Trophoblast cell (in vitro differentiated cells and primary cell): ENCODE data around the gene MR1.
A peak's percentile ranks its signal among the peaks of the same experiment; 100 is the strongest.

ENCODE experiments used
- DNase-seq, 2 donors: peaks; one replicate each; pipeline ENCODE4 v3.0.0-alpha.2; 2016
- H2AFZ ChIP-seq: 2 replicates; pipeline ENCODE4 v1.6.1; 2013; ENCODE audit warnings: low read length, moderate library complexity, mild to moderate bottlenecking; ENCODE audit not compliant: insufficient read depth, poor library complexity
- H2AK5ac ChIP-seq: 2 replicates; pipeline ENCODE4 v1.6.1; 2013; ENCODE audit warnings: mild to moderate bottlenecking, low read length
- H2BK120ac ChIP-seq: 2 replicates; pipeline ENCODE4 v1.6.1; 2013; ENCODE audit warnings: low read length, mild to moderate bottlenecking, moderate library complexity; ENCODE audit not compliant: insufficient read depth, poor library complexity
- H2BK12ac ChIP-seq: 2 replicates; pipeline ENCODE4 v1.6.1; 2013; ENCODE audit warnings: mild to moderate bottlenecking, low read length, moderate library complexity
- H2BK5ac ChIP-seq: 2 replicates; pipeline ENCODE4 v1.6.1; 2013; ENCODE audit warnings: low read length, low read depth, moderate library complexity, mild to moderate bottlenecking; ENCODE audit not compliant: poor library complexity
- H3K14ac ChIP-seq: 2 replicates; pipeline ENCODE4 v1.6.1; 2013; ENCODE audit warnings: mild to moderate bottlenecking, low read length
- H3K18ac ChIP-seq: 2 replicates; pipeline ENCODE4 v1.6.1; 2013; ENCODE audit warnings: mild to moderate bottlenecking, low read length
- H3K23ac ChIP-seq: 2 replicates; pipeline ENCODE4 v1.6.1; 2013; ENCODE audit warnings: low read length
- H3K27ac ChIP-seq: 2 replicates; pipeline ENCODE4 v1.5.1; 2013; ENCODE audit warnings: low read depth, mild to moderate bottlenecking, inconsistent platforms, low read length, moderate library complexity
- H3K27me3 ChIP-seq: 2 replicates; pipeline ENCODE4 v1.6.1; 2013; ENCODE audit warnings: inconsistent platforms, mild to moderate bottlenecking, low read length, moderate library complexity; ENCODE audit not compliant: insufficient read depth
- H3K36me3 ChIP-seq, 2 experiments: 1 replicate in 1 of 2; 2 replicates in 1 of 2; pipeline ENCODE4 v1.6.1; 2013; ENCODE audit warnings: low read length in 2 of 2, mild to moderate bottlenecking in 2 of 2, moderate library complexity in 1 of 2; ENCODE audit not compliant: insufficient read depth in 2 of 2, control insufficient read depth in 1 of 2
- H3K4ac ChIP-seq: 2 replicates; pipeline ENCODE4 v1.6.1; 2013; ENCODE audit warnings: low read depth, mild to moderate bottlenecking, low read length, moderate library complexity
- H3K4me1 ChIP-seq, 2 experiments: 1 replicate in 1 of 2; 2 replicates in 1 of 2; pipeline ENCODE4 v1.6.1; 2013; ENCODE audit warnings: low read length in 2 of 2, mild to moderate bottlenecking in 2 of 2, moderate library complexity in 1 of 2; ENCODE audit not compliant: insufficient read depth in 2 of 2, control insufficient read depth in 1 of 2
- H3K4me2 ChIP-seq: 2 replicates; pipeline ENCODE4 v1.6.1; 2013; ENCODE audit warnings: inconsistent platforms, mild to moderate bottlenecking, low read length, moderate library complexity
- H3K4me3 ChIP-seq: 2 replicates; pipeline ENCODE4 v1.5.1; 2013; ENCODE audit warnings: mild to moderate bottlenecking, low read depth, low read length, inconsistent platforms
- H3K79me1 ChIP-seq: one replicate; pipeline ENCODE4 v1.6.1; 2013; ENCODE audit warnings: low read length
- H3K79me2 ChIP-seq: 2 replicates; pipeline ENCODE4 v1.6.1; 2013; ENCODE audit warnings: low read length, mild to moderate bottlenecking; ENCODE audit not compliant: control insufficient read depth, insufficient read depth, poor library complexity
- H3K9ac ChIP-seq: 2 replicates; pipeline ENCODE4 v1.6.1; 2013; ENCODE audit warnings: mild to moderate bottlenecking, low read length
- H3K9me3 ChIP-seq: 2 replicates; pipeline ENCODE4 v1.6.1; 2013; ENCODE audit warnings: low read depth, mild to moderate bottlenecking, control low read depth, inconsistent platforms, low read length; ENCODE audit not compliant: insufficient read depth
- H4K12ac ChIP-seq: 2 replicates; pipeline ENCODE4 v1.6.1; 2013; ENCODE audit warnings: low read depth, mild to moderate bottlenecking, low read length, moderate library complexity
- H4K8ac ChIP-seq: 2 replicates; pipeline ENCODE4 v1.6.1; 2013; ENCODE audit warnings: low read depth, mild to moderate bottlenecking, low read length, moderate library complexity
- H4K91ac ChIP-seq: one replicate; pipeline ENCODE4 v1.6.1; 2013; ENCODE audit warnings: low read depth, mild to moderate bottlenecking, low read length, moderate library complexity
- WGBS: extraction: QIAGEN DNeasy Blood & Tissue Kit; methylation state at CpG from one replicate; pipeline ENCODE4 v1.1.7; 2013; ENCODE audit warnings: missing lambda C conversion rate; ENCODE audit not compliant: insufficient read length, insufficient coverage; ENCODE audit errors: extremely low coverage; 5-methylcytosine and 5-hydroxymethylcytosine counted together

MR1 gene

GRCh38 chr1:181001091-181001780, 32.5 kb upstream of the MR1 start:
- Histone ChIP-seq H3K4me3 (no peak overlapping the region), H4K12ac (no peak overlapping the region), H3K18ac (no peak overlapping the region), H2BK5ac (no peak overlapping the region), H2BK12ac (no peak overlapping the region), H2BK120ac (no peak overlapping the region), H3K79me1 (no peaks in the 10 kb centered on the region), H3K4me2 (no peak overlapping the region), H3K27me3 (no peaks in the 10 kb centered on the region), H3K36me3 (peaks cover 10 to 23% of the 10 kb centered on the region in 2 experiments), H3K9me3 (peaks cover 1% of the 10 kb centered on the region), H3K9ac (no peak overlapping the region), H3K4me1 (no peaks in the 10 kb centered on the region), H3K79me2 (no peaks in the 10 kb centered on the region), H3K14ac (no peak overlapping the region), H2AK5ac (no peak overlapping the region), H4K91ac (no peak overlapping the region), H3K4ac (no peak overlapping the region), H2AFZ (no peak overlapping the region), H4K8ac (no peak overlapping the region), H3K27ac (no peak overlapping the region), H3K23ac (no peak overlapping the region)
- no CpG with 5 or more reads among the region's 7 CpGs for WGBS
- DNase-seq = no peak

- H3K4me1 ChIP-seq = no peaks in the 10 kb centered on the region
- no peak overlapping the region for H2AFZ ChIP-seq
- H3K18ac ChIP-seq = no peak overlapping the region
- no CpG with 5 or more reads among the region's 3 CpGs for WGBS
- no peaks in the 10 kb centered on the region for H3K79me1 ChIP-seq
- H2BK120ac ChIP-seq = no peak overlapping the region
- H3K23ac ChIP-seq = no peak overlapping the region
- no peak overlapping the region for H4K91ac ChIP-seq
- no peaks in the 10 kb centered on the region for H3K27me3 ChIP-seq
- H4K12ac ChIP-seq = no peak overlapping the region
- peaks cover 1% of the 10 kb centered on the region for H3K9me3 ChIP-seq
- H3K36me3 ChIP-seq = peaks cover 10 to 23% of the 10 kb centered on the region in 2 experiments
- no peak overlapping the region for H2AK5ac ChIP-seq
- no peak for DNase-seq
- H2BK12ac ChIP-seq = no peak overlapping the region
- no peak overlapping the region for H3K27ac ChIP-seq
- H3K14ac ChIP-seq = no peak overlapping the region
- H3K4me3 ChIP-seq = no peak overlapping the region
- H3K4ac ChIP-seq = no peak overlapping the region
- H3K4me2 ChIP-seq = no peak overlapping the region
- H3K9ac ChIP-seq = no peak overlapping the region
- H4K8ac ChIP-seq = no peak overlapping the region
- H2BK5ac ChIP-seq = no peak overlapping the region
- no peaks in the 10 kb centered on the region for H3K79me2 ChIP-seq
Observed at GRCh38 chr1:181002582-181003172, 31.1 kb upstream of the MR1 start.

GRCh38 chr1:181010789-181011188, 23.0 kb upstream of the MR1 start:
- Histone ChIP-seq H2BK12ac (no peak overlapping the region), H4K91ac (no peak overlapping the region), H3K4me1 (peaks cover 11 to 16% of the 10 kb centered on the region in 2 experiments), H2AK5ac (no peak overlapping the region), H3K27me3 (no peaks in the 10 kb centered on the region), H3K36me3 (no peaks in the 10 kb centered on the region), H3K4ac (no peak overlapping the region), H3K79me2 (no peaks in the 10 kb centered on the region), H4K12ac (no peak overlapping the region), H4K8ac (no peak overlapping the region), H3K4me3 (no peak overlapping the region), H2BK5ac (no peak overlapping the region), H3K9me3 (no peaks in the 10 kb centered on the region), H3K18ac (no peak overlapping the region), H3K14ac (no peak overlapping the region), H2BK120ac (peak overlapping the region; percentile 69), H3K79me1 (peaks cover 6% of the 10 kb centered on the region), H3K23ac (no peak overlapping the region), H3K4me2 (peak overlapping the region; percentile 21), H2AFZ (no peak overlapping the region), H3K27ac (peak overlapping the region; percentile 68), H3K9ac (no peak overlapping the region)
- peak; percentile 9 to 85 for DNase-seq

GRCh38 chr1:181011301-181012202, 22.2 kb upstream of the MR1 start:
- H3K4me3 ChIP-seq = no peak overlapping the region
- no peaks in the 10 kb centered on the region for H3K27me3 ChIP-seq
- peaks cover 6% of the 10 kb centered on the region for H3K79me1 ChIP-seq
- H3K4me1 ChIP-seq = peaks cover 11 to 16% of the 10 kb centered on the region in 2 experiments
- no peaks in the 10 kb centered on the region for H3K79me2 ChIP-seq
- H3K27ac ChIP-seq = peak overlapping the region; percentile 56
- peak overlapping the region; percentile 60 for H3K18ac ChIP-seq
- no peak overlapping the region for H3K9ac ChIP-seq
- peak overlapping the region; percentile 21 for H3K4me2 ChIP-seq
- no peaks in the 10 kb centered on the region for H3K9me3 ChIP-seq
- no CpG with 5 or more reads among the region's 3 CpGs for WGBS
- DNase-seq = no peak
- peak overlapping the region; percentile 26 for H2BK120ac ChIP-seq
- H2AK5ac ChIP-seq = peak overlapping the region; percentile 22
- no peak overlapping the region for H3K23ac ChIP-seq
- H2AFZ ChIP-seq = no peak overlapping the region
- no peak overlapping the region for H4K12ac ChIP-seq
- H2BK5ac ChIP-seq = peak overlapping the region; percentile 64
- no peaks in the 10 kb centered on the region for H3K36me3 ChIP-seq
- H4K8ac ChIP-seq = no peak overlapping the region
- no peak overlapping the region for H3K4ac ChIP-seq
- H2BK12ac ChIP-seq = peak overlapping the region; percentile 18
- H3K14ac ChIP-seq = peak overlapping the region; percentile 77
- H4K91ac ChIP-seq = peak overlapping the region; percentile 20
